Measurements from ENCODE around the gene PRKCA.
A peak's percentile ranks its signal among the peaks of the same experiment; 100 is the strongest.
"Not testable (repeated sequence)": the region's sequence is repeated elsewhere in the genome, so short reads cannot be mapped to it uniquely, and the experiment has no call there.

The PRKCA gene

GRCh38 chr17:66354981-66355380 is 52.6 kb downstream of the PRKCA start:
- DNase-seq: peak; percentile 13

GRCh38 chr17:66355510-66355909 is 53.1 kb downstream of the PRKCA start:
- no peak for DNase-seq

GRCh38 chr17:66357037-66357436 is 54.6 kb downstream of the PRKCA start:
- peak; percentile 16 for DNase-seq

GRCh38 chr17:66359351-66359750 is 56.9 kb downstream of the PRKCA start:
- DNase-seq: no peak

GRCh38 chr17:66360961-66361565 is 58.6 kb downstream of the PRKCA start:
- DNase-seq: not testable (repeated sequence)

- DNase-seq: no peak
Measured at GRCh38 chr17:66364508-66364907, 62.1 kb downstream of the PRKCA start.

- DNase-seq: peak; percentile 33
Measured at GRCh38 chr17:66364990-66365490, 62.6 kb downstream of the PRKCA start.

GRCh38 chr17:66365903-66366302 is 63.5 kb downstream of the PRKCA start:
- DNase-seq: no peak

GRCh38 chr17:66367107-66367506 is 64.7 kb downstream of the PRKCA start:
- no peak for DNase-seq

GRCh38 chr17:66369830-66370229 is 67.4 kb downstream of the PRKCA start:
- no peak for DNase-seq

- DNase-seq: no peak
Measured at GRCh38 chr17:66371561-66371960, 69.1 kb downstream of the PRKCA start.

GRCh38 chr17:66372182-66372581 is 69.8 kb downstream of the PRKCA start:
- no peak for DNase-seq

- no peak for DNase-seq
Measured at GRCh38 chr17:66373079-66373478, 70.7 kb downstream of the PRKCA start.

GRCh38 chr17:66373944-66374817 is 71.8 kb downstream of the PRKCA start:
- no peak for DNase-seq

- DNase-seq: no peak
Measured at GRCh38 chr17:66375121-66375520, 72.7 kb downstream of the PRKCA start.

- DNase-seq: no peak
Measured at GRCh38 chr17:66378296-66378695, 75.9 kb downstream of the PRKCA start.

- DNase-seq: no peak
Measured at GRCh38 chr17:66379544-66379943, 77.1 kb downstream of the PRKCA start.

- no peak for DNase-seq
Measured at GRCh38 chr17:66379996-66380395, 77.6 kb downstream of the PRKCA start.

- DNase-seq: no peak
Measured at GRCh38 chr17:66381701-66382362, 79.4 kb downstream of the PRKCA start.

- DNase-seq: no peak
Measured at GRCh38 chr17:66383333-66383732, 80.9 kb downstream of the PRKCA start.

GRCh38 chr17:66386498-66387351 is 84.3 kb downstream of the PRKCA start:
- DNase-seq: peak; percentile 36

GRCh38 chr17:66387392-66387981 is 85.1 kb downstream of the PRKCA start:
- DNase-seq: no peak
